NOMO-1 treated with dmso at 0.1 percent for 144 hours (cell line): ENCODE results near the gene ADGB.

Experiments used
- DNase-seq: peaks from one replicate; lab custom pipeline; 2025; ENCODE audit not compliant: unreplicated experiment; lab: John Stamatoyannopoulos, UW

ADGB gene

GRCh38 chr6:146860583-146860982 lies 261.8 kb downstream of the ADGB start:
- DNase-seq, result no peak

DNA sequence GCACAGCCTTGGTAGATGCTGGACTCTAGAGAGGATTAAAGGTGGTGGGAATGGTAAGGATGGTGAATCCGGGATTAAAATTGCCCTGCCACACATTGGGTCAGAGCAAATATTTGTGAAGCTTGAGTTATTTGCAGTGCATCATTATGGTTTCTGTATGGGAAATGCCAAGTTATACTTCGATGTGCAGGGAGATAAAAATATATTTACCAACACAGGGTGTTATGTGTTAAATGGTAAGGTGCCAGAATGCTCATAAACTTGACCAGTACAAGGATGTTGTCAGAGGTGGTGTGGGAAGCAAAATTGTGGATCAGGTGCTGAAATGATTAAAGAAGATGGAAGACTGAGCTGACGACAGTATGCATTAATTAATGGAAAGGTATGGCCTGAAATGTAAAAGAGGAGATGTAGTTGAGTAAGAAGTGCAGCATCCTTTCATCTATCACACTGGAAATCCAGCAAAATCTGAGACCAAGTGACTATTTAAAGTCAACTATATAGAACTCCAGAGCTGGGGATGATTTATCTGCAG lies 262.3 kb downstream of the ADGB start:
- no peak for DNase-seq

DNA sequence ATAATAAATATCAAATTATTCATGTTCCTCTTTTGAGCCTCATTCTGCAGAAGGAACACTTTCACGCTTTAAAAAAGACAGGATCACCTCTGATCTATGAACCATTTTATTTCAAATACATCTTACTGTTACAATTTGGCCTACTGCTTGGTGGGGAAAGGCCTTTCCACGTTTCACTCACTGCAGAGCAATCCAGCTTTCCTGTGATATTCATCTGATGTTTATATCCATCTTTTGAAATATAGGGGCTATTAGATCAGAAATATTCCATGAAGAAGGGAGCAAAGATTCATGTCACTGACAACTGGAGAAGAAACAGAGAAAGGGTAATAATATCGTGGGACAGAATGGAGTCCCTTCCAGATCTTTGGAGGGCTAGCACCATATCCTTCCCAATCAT lies 262.9 kb downstream of the ADGB start:
- no peak for DNase-seq

- no peak for DNase-seq
These were observed 263.7 kb downstream of the ADGB start for GRCh38 chr6:146862508-146862919.

GRCh38 chr6:146864300-146864699 lies 265.5 kb downstream of the ADGB start:
- DNase-seq, result no peak

DNA sequence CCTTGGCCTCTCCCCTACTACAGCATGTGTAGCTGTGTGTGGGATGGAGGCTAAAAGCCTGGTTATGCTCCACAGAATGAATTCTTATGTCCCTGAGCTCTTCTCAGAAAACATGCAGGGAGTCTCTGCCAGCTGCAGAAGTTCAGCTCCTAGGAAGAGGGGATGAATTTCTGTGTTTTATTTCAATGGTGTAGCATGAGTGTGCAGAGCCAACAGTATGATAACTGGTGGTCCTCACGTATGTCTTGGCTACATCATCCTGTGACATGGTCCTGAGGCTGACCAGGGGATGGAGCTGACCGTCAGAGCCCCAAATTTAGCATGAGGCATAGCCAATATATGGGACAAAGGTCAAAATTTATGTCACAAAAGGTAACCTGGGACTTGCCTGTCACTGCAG lies 266.1 kb downstream of the ADGB start:
- no peak for DNase-seq
